Measurements from ENCODE around the gene IL18RAP. TPM values are rescaled to one million over a fixed set of nuclear protein-coding genes. Genes with fewer than 3 reads are reported as not detected.

Gene IL18RAP
- total RNA-seq, 2 donors from 2014 or later = 1.1 to 1.3 TPM

- intact Hi-C loops (cut with DNase I) = loop anchor here in 1 of 2 donors (5.0 to 10.0 kb wide), 2 partner anchors 202 to 440 kb away; no protein-coding TSS in a partner anchor
- ATAC-seq = no peak
- DNase-seq = no peak
These were observed 24.0 kb downstream of the IL18RAP start for GRCh38 chr2:102446936-102447335.

GRCh38 chr2:102449370-102449974, 26.5 kb downstream of the IL18RAP start:
- intact Hi-C loops (cut with DNase I) = loop anchor here in 1 of 2 donors (5.0 to 10.0 kb wide), 2 partner anchors 205 to 442 kb away; no protein-coding TSS in a partner anchor
- ATAC-seq (no peak), DNase-seq (peak; percentile 32)

GRCh38 chr2:102451968-102452367, 29.0 kb downstream of the IL18RAP start:
- no peak for DNase-seq
- intact Hi-C loops (cut with DNase I) = no loop called here
- ATAC-seq = no peak

- intact Hi-C loops (cut with DNase I) = no loop called here
- DNase-seq (no peak), ATAC-seq (no peak)
These were observed 30.5 kb downstream of the IL18RAP start for GRCh38 chr2:102453501-102453900.

GRCh38 chr2:102455061-102455670, 32.2 kb downstream of the IL18RAP start:
- DNase-seq (no peak), ATAC-seq (no peak)
- intact Hi-C loops (cut with DNase I) = no loop called here

GRCh38 chr2:102460467-102460866, 37.5 kb downstream of the IL18RAP start:
- ATAC-seq = no peak
- DNase-seq = no peak
- intact Hi-C loops (cut with DNase I) = no loop called here

- intact Hi-C loops (cut with DNase I) = no loop called here
- ATAC-seq (no peak), DNase-seq (no peak)
These were observed 38.2 kb downstream of the IL18RAP start for GRCh38 chr2:102461188-102461587.

- DNase-seq = no peak
- no peak for ATAC-seq
- intact Hi-C loops (cut with DNase I) = no loop called here
These were observed 40.2 kb downstream of the IL18RAP start for GRCh38 chr2:102463160-102463559.

GRCh38 chr2:102470168-102470567, 47.2 kb downstream of the IL18RAP start:
- DNase-seq (no peak), ATAC-seq (no peak)
- intact Hi-C loops (cut with DNase I) = loop anchor here (5.0 to 10.0 kb wide), 4 partner anchors 145 to 405 kb away; partner anchors contain the start of gene SLC9A2 (in 1 of the 2)

- peak; percentile 32 for DNase-seq
- intact Hi-C loops (cut with DNase I) = loop anchor here (1.0 to 10.0 kb wide), 5 partner anchors 142 to 402 kb away; partner anchors contain the start of gene SLC9A2 (in 1 of the 2)
- peak in 1 of 2 donors; percentile 48 for ATAC-seq
These were observed 50.1 kb downstream of the IL18RAP start, which contains the start of gene SLC9A4 for GRCh38 chr2:102473020-102473419. SLC9A4 (plus strand) TSS chr2:102473226; CDS start chr2:102473760, 534 bp downstream.

- intact Hi-C loops (cut with DNase I) = loop anchor here (1.0 to 10.0 kb wide), 5 partner anchors 141 to 401 kb away; partner anchors contain the start of gene SLC9A2 (in 1 of the 2)
- ATAC-seq = no peak
- DNase-seq = no peak
These were observed 50.7 kb downstream of the IL18RAP start for GRCh38 chr2:102473631-102474030.

- ATAC-seq (no peak), DNase-seq (no peak)
- intact Hi-C loops (cut with DNase I) = loop anchor here (5.0 to 10.0 kb wide), 4 partner anchors 140 to 400 kb away; partner anchors contain the start of gene SLC9A2 (in 1 of the 2)
These were observed 51.8 kb downstream of the IL18RAP start for GRCh38 chr2:102474785-102475184.

- ATAC-seq = no peak
- no peak for DNase-seq
- intact Hi-C loops (cut with DNase I) = loop anchor here (10.0 kb wide), 3 partner anchors 136 to 396 kb away; partner anchors contain the start of gene SLC9A2 (in 1 of the 2)
These were observed 55.9 kb downstream of the IL18RAP start for GRCh38 chr2:102478686-102479470.

- DNase-seq = no peak
- no peak for ATAC-seq
- intact Hi-C loops (cut with DNase I) = no loop called here
These were observed 57.6 kb downstream of the IL18RAP start for GRCh38 chr2:102480285-102481195.

- ATAC-seq = no peak
- no peak for DNase-seq
- intact Hi-C loops (cut with DNase I) = no loop called here
These were observed 59.0 kb downstream of the IL18RAP start for GRCh38 chr2:102481931-102482330.

GRCh38 chr2:102483086-102483485, 60.1 kb downstream of the IL18RAP start:
- intact Hi-C loops (cut with DNase I) = no loop called here
- no peak for DNase-seq
- no peak for ATAC-seq

- DNase-seq (no peak), ATAC-seq (no peak)
- intact Hi-C loops (cut with DNase I) = no loop called here
These were observed 61.5 kb downstream of the IL18RAP start for GRCh38 chr2:102484310-102485061.

All from left cardiac atrium (tissue), 4 donors.